RPMI8226 (cell line): Measurements from ENCODE around the gene FBXL16.

Experiments
- DNase-seq: peaks from one replicate; pipeline ENCODE4 v3.0.0-alpha.2; 2015

The FBXL16 gene

DNA sequence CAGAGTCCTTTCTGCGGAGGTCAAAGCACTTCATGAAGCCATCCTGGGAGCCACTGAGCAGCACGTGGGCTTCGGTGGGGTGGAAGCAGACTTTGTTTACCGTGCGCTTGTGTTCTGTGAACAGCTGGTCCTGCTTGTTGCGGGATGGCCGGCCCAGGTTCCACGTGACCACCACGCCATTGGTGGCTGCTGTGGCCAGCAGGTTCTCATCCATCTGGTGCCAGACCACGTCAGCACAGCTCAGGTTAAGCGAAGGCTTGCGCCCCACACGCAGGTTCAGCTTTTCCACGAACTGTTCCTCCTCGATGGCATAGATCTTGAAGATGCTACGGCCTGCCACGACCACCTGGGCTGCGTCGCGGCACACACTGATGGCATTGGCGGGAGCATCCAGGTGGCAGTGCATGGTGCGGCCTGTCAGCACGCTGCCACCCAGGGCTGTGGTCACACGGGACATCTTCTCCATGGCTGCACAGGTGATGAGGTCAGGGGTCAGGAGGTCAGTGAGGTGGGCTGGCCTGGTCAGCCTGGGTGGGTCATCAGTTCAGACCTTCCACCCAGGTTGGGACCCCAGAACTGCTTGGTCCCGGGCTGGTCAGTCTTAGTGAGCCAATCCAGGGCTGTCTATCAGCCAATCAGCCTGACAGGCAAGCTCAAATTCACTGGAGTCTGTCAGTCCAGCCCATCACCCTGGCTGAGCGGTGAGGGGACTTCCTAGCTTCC, 16.3 kb downstream of the FBXL16 start:
- DNase-seq: no peak

DNA sequence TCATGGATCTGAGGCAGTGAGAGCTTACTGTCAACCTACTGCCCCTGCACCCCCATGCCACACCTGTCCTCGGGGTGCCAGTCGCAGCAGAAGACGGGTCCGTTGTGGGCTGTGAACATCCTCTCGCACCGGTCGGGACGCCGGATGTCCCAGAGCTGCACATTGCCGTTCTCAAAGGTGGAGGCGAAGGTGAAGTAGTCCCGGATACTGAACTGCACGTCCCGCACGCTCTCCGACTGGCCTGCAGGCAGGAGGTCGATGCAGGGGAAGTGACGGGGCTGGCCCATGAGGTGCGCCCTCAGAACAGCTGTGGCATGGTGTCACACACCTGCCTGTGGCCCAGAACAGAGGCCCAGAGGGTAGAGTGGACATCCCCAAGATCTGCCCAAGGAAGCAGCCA, 18.1 kb downstream of the FBXL16 start:
- no peak for DNase-seq

GRCh38 chr16:686459-687260, 18.9 kb downstream of the FBXL16 start:
- DNase-seq: peak; percentile 3

DNA sequence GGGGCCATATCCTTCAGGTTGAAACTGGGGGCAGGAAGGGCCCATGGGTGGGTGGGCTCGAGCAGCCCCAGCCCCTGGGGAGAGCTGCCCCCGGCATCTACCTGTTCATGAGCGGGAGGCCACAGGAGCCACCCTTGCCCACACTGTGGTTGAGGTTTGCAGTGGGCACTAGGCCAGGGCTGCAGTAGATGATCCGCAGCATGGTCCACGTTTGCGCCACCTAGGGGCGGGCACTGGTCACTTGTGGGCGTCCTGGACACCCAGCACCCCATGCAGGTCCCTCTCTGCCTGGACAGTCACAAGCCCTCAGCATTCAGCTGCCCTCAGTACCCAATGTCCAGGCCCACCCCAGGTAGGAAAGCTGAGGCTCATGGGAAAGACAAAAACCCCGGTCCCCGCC, 19.6 kb downstream of the FBXL16 start:
- no peak for DNase-seq

DNA sequence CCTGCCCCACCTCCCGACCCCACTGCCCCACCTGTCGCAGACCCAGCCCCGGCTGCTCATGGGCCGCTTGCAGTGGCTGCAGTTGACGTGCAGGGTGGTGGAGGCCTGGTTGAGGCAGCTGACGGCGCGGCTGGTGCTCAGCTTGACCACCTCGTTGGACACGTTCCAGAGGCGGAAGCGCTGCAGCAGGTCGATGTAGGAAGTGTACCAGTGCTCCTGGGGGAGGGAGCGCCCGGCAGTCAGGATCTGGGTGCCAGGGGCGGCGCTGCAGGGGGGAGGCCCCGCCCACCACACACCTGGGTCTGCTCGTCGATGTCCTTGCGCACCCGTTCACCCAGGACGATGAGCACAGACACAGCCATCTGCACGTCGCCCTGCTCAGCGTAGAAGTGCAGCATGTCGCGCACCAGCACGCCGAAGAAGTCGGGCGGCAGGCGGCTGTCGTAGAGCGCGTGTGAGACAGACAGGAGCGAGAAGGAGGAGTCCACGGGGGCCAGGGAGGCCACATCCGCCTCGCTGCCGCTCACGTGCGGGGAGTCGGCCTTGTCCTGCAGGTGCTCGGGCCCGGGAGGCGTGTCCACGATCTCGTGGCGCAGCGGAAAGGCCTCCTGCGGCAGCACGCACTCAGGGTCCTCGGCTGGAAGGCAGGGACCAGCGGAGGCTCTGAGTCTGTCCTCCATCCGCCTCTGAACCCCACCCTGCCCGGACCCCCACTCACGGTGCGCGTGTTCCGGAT, 20.5 kb downstream of the FBXL16 start:
- DNase-seq: no peak

DNA sequence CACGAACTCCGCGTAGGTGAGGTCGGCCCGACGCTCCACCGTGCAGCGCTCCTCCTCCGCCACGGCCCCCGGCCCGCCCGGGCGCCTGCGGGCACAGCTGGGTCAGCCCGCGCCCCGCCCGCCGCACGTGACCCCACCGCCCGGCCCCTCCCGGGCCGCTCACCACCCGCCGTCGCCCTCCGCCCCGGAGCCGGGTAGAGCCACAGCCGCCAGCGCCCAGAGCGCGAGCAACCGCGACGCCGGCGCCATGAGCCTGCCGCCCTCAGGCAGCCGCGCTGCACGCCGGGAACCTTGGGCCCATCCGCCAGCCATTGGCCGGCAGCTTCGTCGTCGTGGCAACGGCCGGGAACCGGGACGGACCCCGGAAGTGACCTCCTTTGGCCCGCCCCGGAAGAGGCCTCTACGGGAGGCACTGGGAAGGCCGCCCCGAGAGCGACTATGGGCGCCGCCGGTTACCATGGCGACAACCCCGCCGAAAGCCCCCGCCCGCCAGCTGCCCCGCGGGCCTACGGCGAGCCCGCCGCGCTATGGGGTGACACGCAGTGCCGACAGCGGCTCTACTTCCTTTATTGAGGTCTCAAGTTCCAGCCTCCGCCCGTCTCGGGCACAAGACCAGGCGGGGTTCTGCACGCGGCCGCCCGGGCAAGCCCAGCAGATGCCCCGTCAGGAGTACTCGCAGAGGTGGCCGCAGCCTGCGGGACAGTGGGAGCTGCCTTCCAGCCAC, 21.4 kb downstream of the FBXL16 start, which contains the start of gene JMJD8:
Gene JMJD8, minus strand, starts transcription at position 264 of the 724 bp plus-strand sequence. Its CDS starts 15 bp downstream, at position 249.
- peak; percentile 100 for DNase-seq

GRCh38 chr16:683396-684070, 22.1 kb downstream of the FBXL16 start:
- peak; percentile 36 for DNase-seq

DNA sequence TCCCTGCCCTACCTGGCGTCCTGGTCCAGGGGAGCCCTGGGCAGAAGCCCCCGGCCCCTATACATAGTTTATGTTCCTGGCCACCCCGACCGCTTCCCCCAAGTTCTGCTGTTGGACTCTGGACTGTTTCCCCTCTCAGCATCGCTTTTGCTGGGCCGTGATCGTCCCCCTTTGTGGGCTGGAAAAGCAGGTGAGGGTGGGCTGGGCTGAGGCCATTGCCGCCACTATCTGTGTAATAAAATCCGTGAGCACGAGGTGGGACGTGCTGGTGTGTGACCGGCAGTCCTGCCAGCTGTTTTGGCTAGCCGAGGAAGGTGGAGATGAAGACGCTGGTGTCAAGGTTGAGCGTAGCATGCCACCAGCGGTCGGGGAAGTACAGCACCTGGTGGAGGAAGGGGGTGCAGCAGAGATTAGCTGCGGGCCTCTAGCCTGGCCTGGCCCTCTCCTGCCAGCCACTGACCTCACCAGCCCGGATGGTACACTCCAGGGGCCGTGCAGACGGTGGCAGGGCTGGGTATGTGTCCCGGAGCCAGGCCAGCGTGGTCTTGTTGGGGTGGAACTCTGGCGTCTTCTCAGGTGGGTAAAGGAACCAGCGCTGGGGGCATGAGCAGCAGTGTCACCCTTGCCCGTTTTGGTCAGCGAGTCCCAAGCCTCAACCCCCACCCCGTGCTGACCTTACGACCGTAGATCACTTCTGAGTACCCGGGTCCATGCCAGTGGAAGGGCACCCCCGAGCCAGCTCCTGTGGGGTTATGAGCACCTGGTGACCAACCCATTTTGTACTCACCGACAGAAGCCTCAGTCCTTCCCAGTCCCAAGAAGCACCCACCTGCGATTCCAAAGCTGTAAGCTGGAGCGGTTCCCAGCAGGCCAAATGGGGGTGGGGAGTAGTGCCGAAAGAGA, 22.9 kb downstream of the FBXL16 start:
- no peak for DNase-seq

DNA sequence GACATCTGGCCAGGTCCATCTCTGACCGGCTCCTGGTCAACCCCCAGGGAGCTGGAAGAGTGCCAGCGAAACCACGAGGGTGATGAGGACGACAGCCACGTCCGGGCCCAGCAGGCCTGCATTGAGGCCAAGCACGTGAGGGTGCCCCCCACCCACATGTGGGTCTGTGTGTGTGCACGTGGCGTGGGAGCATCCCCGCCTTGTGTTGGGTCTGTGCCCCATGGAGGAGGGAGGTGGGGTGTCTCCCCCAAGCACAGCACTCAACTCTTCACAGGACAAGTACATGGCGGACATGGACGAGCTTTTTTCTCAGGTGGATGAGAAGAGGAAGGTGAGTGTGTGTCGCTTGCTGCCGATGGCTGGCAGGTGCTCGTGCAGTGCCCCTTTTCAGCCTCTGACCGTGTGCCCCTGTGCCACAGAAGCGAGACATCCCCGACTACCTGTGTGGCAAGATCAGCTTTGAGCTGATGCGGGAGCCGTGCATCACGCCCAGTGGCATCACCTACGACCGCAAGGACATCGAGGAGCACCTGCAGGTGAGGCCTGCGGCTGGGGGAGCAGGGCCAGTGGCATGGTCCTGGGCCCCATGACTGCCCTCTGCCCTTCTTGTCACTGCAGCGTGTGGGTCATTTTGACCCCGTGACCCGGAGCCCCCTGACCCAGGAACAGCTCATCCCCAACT, 23.7 kb downstream of the FBXL16 start:
- no peak for DNase-seq

DNA sequence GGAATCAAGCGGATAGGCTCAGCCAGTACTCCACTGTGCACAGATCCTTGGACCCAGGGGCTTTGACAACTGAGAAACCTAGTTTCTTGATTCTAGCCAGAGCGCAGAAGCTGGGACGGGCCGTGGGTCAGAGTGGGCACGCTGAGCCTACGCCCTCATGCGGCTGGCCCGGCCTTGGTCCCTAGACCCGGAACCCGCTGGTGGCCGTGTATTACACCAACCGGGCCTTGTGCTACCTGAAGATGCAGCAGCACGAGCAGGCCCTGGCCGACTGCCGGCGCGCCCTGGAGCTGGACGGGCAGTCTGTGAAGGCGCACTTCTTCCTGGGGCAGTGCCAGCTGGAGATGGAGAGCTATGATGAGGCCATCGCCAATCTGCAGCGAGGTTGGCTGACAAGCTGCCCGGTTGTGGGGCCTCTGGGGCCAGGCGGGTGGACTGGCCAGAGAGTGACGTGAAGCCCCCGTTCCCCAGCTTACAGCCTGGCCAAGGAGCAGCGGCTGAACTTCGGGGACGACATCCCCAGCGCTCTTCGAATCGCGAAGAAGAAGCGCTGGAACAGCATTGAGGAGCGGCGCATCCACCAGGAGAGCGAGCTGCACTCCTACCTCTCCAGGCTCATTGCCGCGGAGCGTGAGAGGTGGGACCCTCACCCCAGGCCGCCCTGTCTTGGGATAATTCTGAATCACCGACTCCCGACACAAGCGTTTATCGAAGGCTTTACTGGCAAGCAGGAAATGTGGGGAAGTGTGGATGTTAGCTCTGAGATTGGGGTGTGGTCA, 24.4 kb downstream of the FBXL16 start:
- DNase-seq: peak; percentile 77

- DNase-seq: no peak
These were observed 25.0 kb downstream of the FBXL16 start for GRCh38 chr16:680625-680945.

- DNase-seq: peak; percentile 93
These were observed 25.6 kb downstream of the FBXL16 start, which contains the start of gene STUB1 for GRCh38 chr16:679814-680624. STUB1 (plus strand) TSS chr16:680410; CDS start chr16:680526, 116 bp downstream.

GRCh38 chr16:678858-679813, 26.5 kb downstream of the FBXL16 start:
- peak; percentile 77 for DNase-seq

- DNase-seq: peak; percentile 48
These were observed 27.3 kb downstream of the FBXL16 start for GRCh38 chr16:678209-678857.

DNA sequence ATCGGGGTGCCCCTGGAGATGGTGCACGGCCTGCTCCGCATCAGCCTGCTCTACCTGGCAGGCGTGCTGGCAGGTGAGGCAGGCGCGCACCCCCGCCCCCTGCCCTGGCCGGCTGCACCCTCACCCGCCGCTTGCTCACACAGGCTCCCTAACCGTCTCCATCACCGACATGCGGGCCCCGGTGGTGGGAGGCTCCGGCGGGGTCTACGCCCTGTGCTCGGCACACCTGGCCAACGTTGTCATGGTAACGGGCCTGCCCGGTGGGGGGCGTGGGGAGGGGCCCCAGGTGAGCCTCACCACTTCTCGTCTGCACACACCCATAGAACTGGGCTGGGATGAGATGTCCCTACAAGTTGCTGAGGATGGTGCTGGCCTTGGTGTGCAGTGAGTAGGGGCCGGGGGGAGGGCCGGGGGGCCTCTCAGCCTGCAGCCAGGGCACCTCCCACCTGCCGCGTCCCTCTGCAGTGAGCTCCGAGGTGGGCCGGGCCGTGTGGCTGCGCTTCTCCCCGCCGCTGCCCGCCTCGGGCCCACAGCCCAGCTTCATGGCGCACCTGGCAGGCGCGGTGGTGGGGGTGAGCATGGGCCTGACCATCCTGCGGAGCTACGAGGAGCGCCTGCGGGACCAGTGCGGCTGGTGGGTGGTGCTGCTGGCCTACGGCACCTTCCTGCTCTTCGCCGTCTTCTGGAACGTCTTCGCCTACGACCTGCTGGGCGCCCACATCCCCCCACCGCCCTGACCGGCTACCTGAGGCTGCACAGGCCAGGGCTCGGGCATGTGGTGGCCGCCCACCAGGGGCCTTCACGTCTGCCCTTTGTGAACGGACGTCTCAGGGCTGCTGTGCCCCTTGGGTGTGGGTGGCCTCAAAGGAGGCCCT, 28.0 kb downstream of the FBXL16 start:
- DNase-seq: no peak

DNA sequence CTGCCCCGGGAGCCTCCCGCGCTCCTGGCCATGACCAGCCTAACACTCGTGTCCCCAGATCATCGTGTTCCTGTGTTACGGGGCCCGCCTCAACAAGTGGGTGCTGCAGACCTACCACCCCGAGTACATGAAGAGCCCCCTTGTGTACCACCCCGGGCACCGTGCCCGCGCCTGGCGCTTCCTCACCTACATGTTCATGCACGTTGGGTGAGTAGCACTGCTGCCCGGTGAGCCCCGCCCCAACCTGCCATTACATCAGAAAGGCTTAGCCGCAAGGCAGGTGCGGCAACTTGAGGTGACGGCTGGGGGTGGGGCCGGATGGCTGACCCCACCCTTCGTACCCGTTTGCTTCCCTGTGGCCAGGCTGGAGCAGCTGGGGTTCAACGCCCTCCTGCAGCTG, 28.7 kb downstream of the FBXL16 start:
- DNase-seq: no peak
